Retinal pigment epithelial cell (primary cell): ENCODE measurements around the gene NOP16.

Source experiments
- DNase-seq: peaks from one replicate; pipeline ENCODE4 v3.0.0-alpha.2; 2010; ENCODE audit warnings: low read depth
- H3K4me3 ChIP-seq: 2 replicates; pipeline ENCODE4 v1.5.1; 2011; ENCODE audit warnings: mild to moderate bottlenecking, low read length, control low read depth, moderate library complexity
- TF ChIP-seq, protein P1 (sequence below): conservative IDR thresholded peaks from 2 replicates; pipeline ENCODE4 v1.5.1; 2011; ENCODE audit warnings: low read depth, low read length, control low read depth, inconsistent platforms

NOP16 gene

DNA sequence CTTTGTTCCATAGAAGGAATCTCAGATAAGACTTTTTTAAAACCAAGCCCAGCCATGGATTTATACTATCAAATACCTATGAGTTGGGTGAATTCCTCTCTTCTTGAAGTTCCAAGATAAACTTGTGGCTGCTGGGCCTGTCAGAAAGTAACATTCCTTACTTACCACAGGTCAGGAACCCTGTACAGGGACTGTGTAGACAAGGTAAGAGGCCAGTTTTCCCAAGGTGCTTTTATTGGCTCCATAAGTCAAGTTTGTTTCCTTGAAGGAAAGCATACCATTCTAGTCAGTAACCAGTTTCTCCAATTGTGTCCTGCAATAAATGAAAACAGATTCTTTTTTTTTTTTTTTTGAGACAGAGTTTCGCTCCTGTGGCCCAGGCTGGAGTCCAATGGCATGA, 36.7 kb upstream of the NOP16 start:
- no peak for DNase-seq
- H3K4me3 ChIP-seq, result no peak overlapping the region

DNA sequence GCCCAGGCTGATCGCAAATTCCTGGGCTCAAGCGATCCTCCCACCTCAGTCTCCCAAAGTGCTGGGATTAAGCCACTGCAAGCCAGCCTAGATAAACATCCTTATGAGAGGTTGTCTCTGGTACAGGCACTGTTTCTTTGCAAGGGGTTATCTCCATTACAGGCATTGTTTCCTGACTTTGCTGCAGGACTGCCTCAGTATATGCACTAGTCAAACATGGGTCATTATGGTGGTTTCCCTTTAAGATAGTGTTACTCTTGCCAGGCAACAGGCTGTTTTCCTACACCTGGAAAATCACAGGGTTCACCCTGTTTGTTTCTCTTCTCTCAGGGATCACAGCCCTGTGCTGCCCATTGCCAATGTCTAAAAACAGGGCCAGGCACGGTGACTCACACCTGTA, 35.8 kb upstream of the NOP16 start:
- DNase-seq, result no peak
- H3K4me3 ChIP-seq, result no peak overlapping the region
- TF ChIP-seq, protein P1, sequence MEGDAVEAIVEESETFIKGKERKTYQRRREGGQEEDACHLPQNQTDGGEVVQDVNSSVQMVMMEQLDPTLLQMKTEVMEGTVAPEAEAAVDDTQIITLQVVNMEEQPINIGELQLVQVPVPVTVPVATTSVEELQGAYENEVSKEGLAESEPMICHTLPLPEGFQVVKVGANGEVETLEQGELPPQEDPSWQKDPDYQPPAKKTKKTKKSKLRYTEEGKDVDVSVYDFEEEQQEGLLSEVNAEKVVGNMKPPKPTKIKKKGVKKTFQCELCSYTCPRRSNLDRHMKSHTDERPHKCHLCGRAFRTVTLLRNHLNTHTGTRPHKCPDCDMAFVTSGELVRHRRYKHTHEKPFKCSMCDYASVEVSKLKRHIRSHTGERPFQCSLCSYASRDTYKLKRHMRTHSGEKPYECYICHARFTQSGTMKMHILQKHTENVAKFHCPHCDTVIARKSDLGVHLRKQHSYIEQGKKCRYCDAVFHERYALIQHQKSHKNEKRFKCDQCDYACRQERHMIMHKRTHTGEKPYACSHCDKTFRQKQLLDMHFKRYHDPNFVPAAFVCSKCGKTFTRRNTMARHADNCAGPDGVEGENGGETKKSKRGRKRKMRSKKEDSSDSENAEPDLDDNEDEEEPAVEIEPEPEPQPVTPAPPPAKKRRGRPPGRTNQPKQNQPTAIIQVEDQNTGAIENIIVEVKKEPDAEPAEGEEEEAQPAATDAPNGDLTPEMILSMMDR, result no peak

More for the DNA sequence above, 36.7 kb upstream of the NOP16 start:
- TF ChIP-seq, protein P1, result no peak

DNA sequence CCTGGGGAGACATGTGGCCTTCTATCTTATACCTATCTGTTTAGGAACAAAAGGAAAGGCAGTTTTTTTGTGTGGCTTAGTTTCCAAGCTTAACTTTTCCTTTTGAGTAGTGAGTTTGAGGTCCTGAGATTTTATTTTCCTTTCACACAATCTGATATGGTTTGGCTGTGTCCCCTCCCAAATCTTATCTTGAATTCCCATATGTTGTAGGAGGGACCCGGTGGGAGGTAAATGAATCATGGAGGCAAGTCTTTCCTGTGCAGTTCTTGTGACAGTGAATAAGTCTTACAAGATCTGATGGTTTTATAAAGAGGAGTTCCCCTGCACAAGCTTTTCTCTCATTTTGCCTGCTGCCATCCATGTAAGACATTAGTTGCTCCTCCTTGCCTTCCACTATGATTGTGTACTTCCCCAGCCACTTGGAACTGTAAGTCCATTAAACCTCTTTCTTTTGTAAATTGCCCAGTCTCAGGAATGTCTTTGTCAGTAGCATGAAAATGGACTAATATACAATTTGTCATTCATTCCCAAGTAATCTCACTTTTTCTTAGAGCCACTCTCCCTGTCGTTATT, 32.7 kb upstream of the NOP16 start:
- TF ChIP-seq, protein P1, result no peak
- DNase-seq, result no peak

DNA sequence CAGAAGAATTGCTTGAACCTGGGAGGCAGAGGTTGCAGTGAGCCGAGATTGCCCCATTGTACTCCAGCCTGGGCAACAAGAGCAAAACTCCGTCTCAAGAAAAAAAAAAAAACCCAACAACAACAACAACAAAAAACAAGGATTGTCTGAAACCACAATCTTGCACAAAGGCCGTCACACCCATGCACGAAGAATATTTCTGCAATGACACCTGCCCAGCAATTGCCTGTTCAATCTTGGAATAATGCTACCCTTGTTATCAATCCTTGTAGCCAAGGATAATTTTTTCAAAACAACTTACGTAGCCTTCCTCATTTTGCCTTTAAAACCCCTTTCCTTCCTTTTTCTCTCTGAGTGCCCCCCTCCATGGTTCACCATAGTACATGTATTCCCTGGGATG, 31.7 kb upstream of the NOP16 start:
- DNase-seq, result no peak
- no peak overlapping the region for H3K4me3 ChIP-seq
- TF ChIP-seq, protein P1, result no peak

More for the DNA sequence above, 32.7 kb upstream of the NOP16 start:
- no peak overlapping the region for H3K4me3 ChIP-seq

DNA sequence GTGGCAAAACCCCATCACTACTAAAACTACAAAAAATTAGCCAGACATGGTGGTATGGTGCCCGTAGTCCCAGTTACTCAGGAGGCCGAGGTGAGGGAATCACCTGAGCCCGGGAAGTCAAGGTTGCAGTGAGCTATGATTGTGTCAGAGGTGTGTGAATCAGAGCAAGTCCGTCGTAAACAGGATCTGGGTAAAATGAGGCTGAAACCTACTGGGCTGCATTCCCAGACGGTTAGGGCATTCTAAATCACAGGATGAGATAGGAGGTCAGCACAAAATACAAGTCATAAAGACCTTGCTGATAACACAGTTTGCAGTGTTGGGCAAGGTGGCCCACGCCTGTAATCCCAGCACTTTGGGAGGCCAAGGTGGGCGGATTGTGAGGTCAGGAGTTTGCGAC, 29.9 kb upstream of the NOP16 start:
- H3K4me3 ChIP-seq, result no peak overlapping the region
- TF ChIP-seq, protein P1, result no peak
- DNase-seq, result no peak

DNA sequence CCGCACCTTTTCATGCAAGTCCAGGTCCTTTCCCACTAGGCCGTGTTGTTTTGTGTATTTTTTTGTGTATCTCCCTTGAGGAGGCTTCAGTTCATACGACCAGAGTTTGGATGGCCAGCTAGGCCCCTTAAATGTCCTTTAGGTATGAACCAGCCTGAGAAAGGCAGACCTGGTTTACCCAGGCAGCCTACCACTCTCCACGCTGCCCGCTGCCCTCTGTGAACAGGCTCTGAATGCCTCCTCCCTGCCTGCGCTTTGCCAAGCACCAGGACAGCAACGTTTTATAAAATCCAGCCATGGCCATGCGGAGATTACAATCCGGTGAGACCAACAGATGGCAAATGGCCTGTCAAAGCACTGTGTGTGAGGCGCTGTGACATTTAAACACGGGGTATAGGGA, 28.6 kb upstream of the NOP16 start:
- DNase-seq, result no peak
- TF ChIP-seq, protein P1, result no peak
- H3K4me3 ChIP-seq, result peak overlapping the region; percentile 27
